GM21825 (cell line): ENCODE measurements around the gene STXBP6.

Source experiments
- ATAC-seq: cut with Tn5 transposase; IDR thresholded peaks from one replicate; pipeline ENCODE4 v1.9.1; 2021; ENCODE audit warnings: mild to moderate bottlenecking, moderate library complexity; ENCODE audit not compliant: unreplicated experiment

The STXBP6 gene

GRCh38 chr14:25019892-25020291, 30.1 kb downstream of the STXBP6 start:
- ATAC-seq = no peak

- no peak for ATAC-seq
These were observed 32.4 kb downstream of the STXBP6 start for GRCh38 chr14:25017562-25017961.

- no peak for ATAC-seq
These were observed 34.2 kb downstream of the STXBP6 start for GRCh38 chr14:25015761-25016160.

GRCh38 chr14:25014440-25014839, 35.5 kb downstream of the STXBP6 start:
- no peak for ATAC-seq

- no peak for ATAC-seq
These were observed 38.9 kb downstream of the STXBP6 start for GRCh38 chr14:25011095-25011494.

GRCh38 chr14:25010471-25010870, 39.5 kb downstream of the STXBP6 start:
- ATAC-seq = no peak

- no peak for ATAC-seq
These were observed 40.1 kb downstream of the STXBP6 start for GRCh38 chr14:25009891-25010290.

- no peak for ATAC-seq
These were observed 42.1 kb downstream of the STXBP6 start for GRCh38 chr14:25007832-25008231.

- ATAC-seq = no peak
These were observed 42.8 kb downstream of the STXBP6 start for GRCh38 chr14:25006961-25007795.

- no peak for ATAC-seq
These were observed 43.9 kb downstream of the STXBP6 start for GRCh38 chr14:25006031-25006430.

- no peak for ATAC-seq
These were observed 45.5 kb downstream of the STXBP6 start for GRCh38 chr14:25004389-25004809.

GRCh38 chr14:25003537-25003936, 46.4 kb downstream of the STXBP6 start:
- ATAC-seq = no peak

- ATAC-seq = no peak
These were observed 48.3 kb downstream of the STXBP6 start for GRCh38 chr14:25001601-25002000.

GRCh38 chr14:25001156-25001555, 48.8 kb downstream of the STXBP6 start:
- ATAC-seq = no peak

GRCh38 chr14:24999157-24999556, 50.8 kb downstream of the STXBP6 start:
- no peak for ATAC-seq

GRCh38 chr14:24996930-24997725, 52.8 kb downstream of the STXBP6 start:
- no peak for ATAC-seq

GRCh38 chr14:24995016-24995415, 54.9 kb downstream of the STXBP6 start:
- ATAC-seq = no peak

GRCh38 chr14:24993631-24994030, 56.3 kb downstream of the STXBP6 start:
- ATAC-seq = no peak

- ATAC-seq = no peak
These were observed 57.2 kb downstream of the STXBP6 start for GRCh38 chr14:24992624-24993360.

- no peak for ATAC-seq
These were observed 58.1 kb downstream of the STXBP6 start for GRCh38 chr14:24991821-24992220.

GRCh38 chr14:24991288-24991687, 58.7 kb downstream of the STXBP6 start:
- ATAC-seq = no peak
